Endothelial cell of umbilical vein (primary cell): ENCODE results near the gene JADE3. TPM values are rescaled to one million over a fixed set of nuclear protein-coding genes. Genes with fewer than 3 reads are reported as not detected.

Experiments used
- BruUV-seq: library from RNA; stranded (reverse); fragments of 400-500 nt; replicated peaks from 2 replicates; lab custom pipeline; 2021; lab: Mats Ljungman, UMichigan
- CTCF ChIA-PET: fragments of 300-600, 350-600 bp; sonication (Branson Sonifier 250); formaldehyde crosslinking; loops from one replicate; lab custom pipeline; 2021; ENCODE audit warnings: antibody characterized with exemption, inconsistent platforms; lab: Charles Lee
- POLR2A ChIA-PET: fragments of 300-600, 350-600 bp; sonication (Branson Sonifier 250); formaldehyde crosslinking; loops from one replicate; lab custom pipeline; 2021; ENCODE audit warnings: antibody characterized with exemption, inconsistent platforms; lab: Charles Lee
- DNase-seq: peaks from one replicate; pipeline ENCODE4 v3.0.0-alpha.2; 2011; ENCODE audit warnings: low read depth, low spot score
- FAIRE-seq: peaks from 2 replicates; lab custom pipeline; 2011; peaks lifted over from hg19 to GRCh38; lab: Jason Lieb, UNC
- H2AFZ ChIP-seq: 2 replicates; pipeline ENCODE4 v1.6.0; 2012; ENCODE audit warnings: low read depth, low read length, control low read depth, inconsistent platforms
- H3K27ac ChIP-seq: 2 replicates; pipeline ENCODE4 v1.5.1; 2011; ENCODE audit warnings: low read depth, mild to moderate bottlenecking, control low read depth, low read length, moderate library complexity; ENCODE audit not compliant: insufficient read depth
- H3K27me3 ChIP-seq, 2 experiments: 2 replicates each; pipeline versions ENCODE4 v1.6.0 to v1.6.1; 2011; ENCODE audit warnings: low read length in 2 of 2, mixed read lengths in 1 of 2; ENCODE audit not compliant: control insufficient read depth in 2 of 2, insufficient read depth in 2 of 2
- H3K36me3 ChIP-seq, 2 experiments: 2 replicates in 1 of 2; 3 replicates in 1 of 2; pipeline ENCODE4 v1.5.1; 2011; ENCODE audit warnings: low read length in 2 of 2, mild to moderate bottlenecking in 1 of 2, moderate library complexity in 1 of 2; ENCODE audit not compliant: control insufficient read depth in 2 of 2, insufficient read depth in 2 of 2; ENCODE audit errors: extremely low read depth in 1 of 2
- H3K4me1 ChIP-seq: 3 replicates; pipeline ENCODE4 v1.5.1; 2011; ENCODE audit warnings: mild to moderate bottlenecking, low read length; ENCODE audit not compliant: control insufficient read depth, insufficient read depth; ENCODE audit errors: extremely low read depth
- H3K4me2 ChIP-seq: 2 replicates; pipeline ENCODE4 v1.6.1; 2011; ENCODE audit warnings: low read length, control low read depth, mixed read lengths; ENCODE audit not compliant: insufficient read depth
- H3K4me3 ChIP-seq, 3 experiments: fragments of 200-600 bp in 1 of 3; sonication (generic), shearing (Covaris generic) in 1 of 3; replicated peaks in 1 of 3; 2 replicates each; pipeline ENCODE4 v1.5.1; 2011 to 2016; ENCODE audit warnings: control low read depth in 3 of 3, low read length in 3 of 3, mild to moderate bottlenecking in 2 of 3, inconsistent platforms in 1 of 3, low read depth in 1 of 3, moderate library complexity in 1 of 3; ENCODE audit not compliant: insufficient read depth in 1 of 3
- H3K79me2 ChIP-seq: 2 replicates; pipeline ENCODE4 v1.6.0; 2012; ENCODE audit warnings: low read length, inconsistent platforms; ENCODE audit not compliant: control insufficient read depth, insufficient read depth
- H3K9ac ChIP-seq: replicated peaks from 2 replicates; pipeline ENCODE3; 2011; ENCODE audit warnings: low read length, control low read depth; ENCODE audit not compliant: insufficient read depth; ENCODE audit errors: extremely low read depth
- H3K9me1 ChIP-seq: replicated peaks from 3 replicates; pipeline ENCODE4 v1.6.0; 2011; ENCODE audit warnings: mild to moderate bottlenecking, low read length; ENCODE audit not compliant: control insufficient read depth, insufficient read depth; ENCODE audit errors: extremely low read depth
- H3K9me3 ChIP-seq: replicated peaks from 2 replicates; pipeline ENCODE4 v1.5.1; 2012; ENCODE audit warnings: low read length, inconsistent platforms; ENCODE audit not compliant: control insufficient read depth, insufficient read depth
- H4K20me1 ChIP-seq: replicated peaks from 2 replicates; pipeline ENCODE3; 2011; ENCODE audit warnings: mild to moderate bottlenecking, low read length; ENCODE audit not compliant: control insufficient read depth, insufficient read depth; ENCODE audit errors: extremely low read depth
- EZH2 ChIP-seq: IDR thresholded peaks from 2 replicates; pipeline ENCODE4 v1.6.1; 2012; ENCODE audit warnings: borderline replicate concordance, low read depth, mild to moderate bottlenecking, moderate library complexity, low read length, inconsistent platforms; ENCODE audit not compliant: severe bottlenecking
- FOS ChIP-seq: IDR thresholded peaks from 2 replicates; pipeline ENCODE4 v1.6.1; 2011; ENCODE audit warnings: mild to moderate bottlenecking, low read length, moderate library complexity, borderline replicate concordance; ENCODE audit not compliant: insufficient read depth
- GATA2 ChIP-seq: IDR thresholded peaks from 2 replicates; pipeline ENCODE4 v1.7.0; 2011; ENCODE audit warnings: low read depth, mild to moderate bottlenecking, moderate library complexity, mixed read lengths, low read length; ENCODE audit not compliant: insufficient read length, insufficient read depth
- JUN ChIP-seq: IDR thresholded peaks from 2 replicates; pipeline ENCODE4 v1.6.1; 2011; ENCODE audit warnings: borderline replicate concordance, low read depth; ENCODE audit not compliant: insufficient read length, insufficient read depth
- MYC ChIP-seq: IDR thresholded peaks from one replicate; pipeline ENCODE4 v1.6.1; 2011; ENCODE audit warnings: mild to moderate bottlenecking, low read depth, low read length
- POLR2A ChIP-seq: IDR thresholded peaks from 2 replicates; pipeline ENCODE4 v1.6.1; 2012; ENCODE audit warnings: low read depth, mild to moderate bottlenecking, control low read depth, low read length
- POLR2AphosphoS5 ChIP-seq: IDR thresholded peaks from 2 replicates; pipeline ENCODE4 v1.6.1; 2012; ENCODE audit warnings: low read depth, mild to moderate bottlenecking, control low read depth, low read length, moderate library complexity; ENCODE audit not compliant: insufficient read depth
- dilution Hi-C: fragments of 300-500 bp; cut with MboI; formaldehyde crosslinking; loops from one replicate; pipeline ENCODE4 v1.15.0; 2019; ENCODE audit warnings: low sequenced_read_pairs; ENCODE audit not compliant: extremely low pct_ligation_motif_present
- intact Hi-C: fragments of 100-400 bp; cut with micrococcal nuclease; formaldehyde crosslinking; loops from one replicate; pipeline ENCODE4 v1.10.0; 2022
- polyA plus RNA-seq, 4 experiments: library from polyadenylated mRNA; depleted of rRNA in 3 of 4; stranded (reverse) in 3 of 4; unstranded in 1 of 4; fragments of >200 nt; gene quantifications; 2 replicates each; pipeline versions ENCODE4 v1.2.1 to v1.2.3, GENCODE V29; 2011 to 2012; ENCODE audit warnings: missing spikeins in 1 of 4
- total RNA-seq: library from RNA; stranded (reverse); gene quantifications from 2 replicates; pipeline ENCODE4 v1.2.3, GENCODE V29; 2021
- TF ChIP-seq, protein P1 (sequence below), 2 donors: IDR thresholded peaks; 1 replicate in 1 of 2; 2 replicates in 1 of 2; pipeline ENCODE4 v1.5.1; 2011; ENCODE audit warnings: low read length in 2 of 2, mild to moderate bottlenecking in 2 of 2, moderate library complexity in 2 of 2, control low read depth in 1 of 2, inconsistent platforms in 1 of 2, low read depth in 1 of 2; ENCODE audit not compliant: insufficient read depth in 1 of 2; ENCODE audit errors: extremely low read depth in 1 of 2
- TF ChIP-seq, protein P2 (sequence below): IDR thresholded peaks from 2 replicates; pipeline ENCODE4 v1.6.1; 2011; ENCODE audit not compliant: insufficient read depth, insufficient read length

Gene JADE3
- total and polyA plus RNA-seq, 2 donors (not counting 3 experiments of a cell fraction or from before 2014, with no cell fraction given): 4.9 to 18.4 TPM

DNA sequence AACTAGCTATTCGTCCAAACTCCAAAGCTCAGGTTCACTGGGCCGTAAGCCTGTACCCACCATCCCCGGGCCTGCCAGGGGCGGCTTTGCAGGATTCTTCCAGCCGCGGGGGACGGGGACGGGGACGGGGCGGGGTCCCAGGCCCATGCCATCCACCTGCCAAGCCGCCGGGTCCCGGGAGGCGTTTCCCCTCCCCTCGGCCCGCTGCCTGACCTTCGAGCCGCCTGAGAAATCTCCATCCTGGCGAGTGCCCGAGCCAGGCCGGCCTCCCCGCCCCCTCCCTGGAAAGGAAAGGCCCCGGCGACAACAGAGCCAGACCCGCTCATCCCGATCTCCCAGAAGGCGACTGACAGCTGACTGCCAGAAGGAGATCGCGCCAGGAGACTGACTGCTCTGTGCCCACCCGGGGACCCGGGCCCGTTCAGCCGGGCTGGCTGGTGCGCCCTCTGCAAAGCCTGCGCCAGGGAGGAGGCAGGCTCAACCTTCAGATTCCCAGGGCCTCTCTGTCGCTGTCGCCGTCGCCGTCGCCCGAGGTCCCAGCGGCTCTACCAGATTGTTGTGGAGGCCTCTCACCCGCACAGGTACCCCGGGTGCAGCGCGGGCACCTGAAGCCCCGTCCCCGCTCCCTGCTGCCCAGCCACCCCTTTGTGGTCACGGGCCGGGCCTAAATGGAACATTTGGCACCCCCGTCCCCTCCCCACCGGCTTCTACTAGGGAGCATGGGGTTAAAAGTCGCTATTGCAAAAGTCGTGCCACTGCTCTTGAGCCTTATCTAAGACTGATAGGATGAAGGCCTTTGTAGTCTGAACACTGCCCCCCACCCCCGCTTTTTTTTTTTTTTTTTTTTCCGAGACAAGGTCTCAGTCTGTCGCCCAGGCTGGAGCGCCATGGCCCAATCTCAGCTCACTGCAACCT is 166.2 kb downstream of the JADE3 start, which contains the start of gene RGN:
RGN (plus strand) TSS at position 315 of the 915 bp plus-strand sequence. CDS start 2,702 bp downstream, outside the sequence.
- Histone ChIP-seq H3K4me2 (peak within 1 kb of the TSS; percentile 24), H3K36me3 (no peaks in the 10 kb centered on the region), H4K20me1 (no peaks in the 10 kb centered on the region), H3K9ac (peak within 1 kb of the TSS; percentile 16), H3K4me3 (peak within 1 kb of the TSS in 1 of 3 experiments; percentile 5), H3K9me1 (no peaks in the 10 kb centered on the region), H3K9me3 (no peaks in the 10 kb centered on the region), H3K4me1 (peaks cover 2% of the 10 kb centered on the region), H2AFZ (peak within 1 kb of the TSS; percentile 78), H3K79me2 (no peaks in the 10 kb centered on the region), H3K27ac (no peak within 1 kb of the TSS), H3K27me3 (no peaks in the 10 kb centered on the region)
- FAIRE-seq (peak; percentile 4), DNase-seq (no peak)
- dilution Hi-C loops: no loop called here
- ChIA-PET CTCF (interaction anchor here (0.6 kb wide), 1 partner anchor 12 kb away, joined by 3 read pairs; no protein-coding TSS in a partner anchor), POLR2A (no interaction called here)
- no TSS peak for BruUV-seq
- TF ChIP-seq JUN: no peak
- TF ChIP-seq, protein P1, sequence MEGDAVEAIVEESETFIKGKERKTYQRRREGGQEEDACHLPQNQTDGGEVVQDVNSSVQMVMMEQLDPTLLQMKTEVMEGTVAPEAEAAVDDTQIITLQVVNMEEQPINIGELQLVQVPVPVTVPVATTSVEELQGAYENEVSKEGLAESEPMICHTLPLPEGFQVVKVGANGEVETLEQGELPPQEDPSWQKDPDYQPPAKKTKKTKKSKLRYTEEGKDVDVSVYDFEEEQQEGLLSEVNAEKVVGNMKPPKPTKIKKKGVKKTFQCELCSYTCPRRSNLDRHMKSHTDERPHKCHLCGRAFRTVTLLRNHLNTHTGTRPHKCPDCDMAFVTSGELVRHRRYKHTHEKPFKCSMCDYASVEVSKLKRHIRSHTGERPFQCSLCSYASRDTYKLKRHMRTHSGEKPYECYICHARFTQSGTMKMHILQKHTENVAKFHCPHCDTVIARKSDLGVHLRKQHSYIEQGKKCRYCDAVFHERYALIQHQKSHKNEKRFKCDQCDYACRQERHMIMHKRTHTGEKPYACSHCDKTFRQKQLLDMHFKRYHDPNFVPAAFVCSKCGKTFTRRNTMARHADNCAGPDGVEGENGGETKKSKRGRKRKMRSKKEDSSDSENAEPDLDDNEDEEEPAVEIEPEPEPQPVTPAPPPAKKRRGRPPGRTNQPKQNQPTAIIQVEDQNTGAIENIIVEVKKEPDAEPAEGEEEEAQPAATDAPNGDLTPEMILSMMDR (IDR thresholded peaks at IDR 0.05; ENCODE audit: extremely low read depth in 1 of 2, insufficient read depth in 1 of 2, low read depth in 1 of 2, low read length in 2 of 2): no peak
- TF ChIP-seq POLR2AphosphoS5: no peak
- no peak for TF ChIP-seq EZH2
- TF ChIP-seq MYC: no peak
- no peak for TF ChIP-seq POLR2A
- TF ChIP-seq FOS: no peak
- no peak for TF ChIP-seq GATA2
- TF ChIP-seq, protein P2, sequence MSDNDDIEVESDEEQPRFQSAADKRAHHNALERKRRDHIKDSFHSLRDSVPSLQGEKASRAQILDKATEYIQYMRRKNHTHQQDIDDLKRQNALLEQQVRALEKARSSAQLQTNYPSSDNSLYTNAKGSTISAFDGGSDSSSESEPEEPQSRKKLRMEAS: no peak
- intact Hi-C loops: no loop called here
